GM23338 (cell line): ENCODE measurements around the gene IGF2.

Source experiments
- CTCF ChIP-seq, 2 experiments: fragments of 200-600 bp in 1 of 2; sonication (generic) in 1 of 2; conservative IDR thresholded peaks; 2 replicates each; pipeline versions ENCODE4 v1.5.1 to v1.6.1; 2016 to 2017; ENCODE audit warnings: antibody characterized with exemption in 2 of 2, low read depth in 2 of 2, mild to moderate bottlenecking in 2 of 2, moderate library complexity in 1 of 2
- ETS1 ChIP-seq: IDR thresholded peaks from 2 replicates; pipeline ENCODE4 v1.6.1; 2016; ENCODE audit warnings: antibody characterized with exemption
- EZH2 ChIP-seq: fragments of 200-600 bp; sonication (generic); IDR thresholded peaks from one replicate; pipeline ENCODE4 v1.8.0; 2017; ENCODE audit warnings: antibody characterized with exemption, mild to moderate bottlenecking, low read depth; ENCODE audit not compliant: unreplicated experiment
- EZH2phosphoT487 ChIP-seq: fragments of 200-600 bp; sonication (generic); IDR thresholded peaks from one replicate; pipeline ENCODE4 v1.8.1; 2018; ENCODE audit warnings: antibody characterized with exemption; ENCODE audit not compliant: unreplicated experiment
- JUNB ChIP-seq: IDR thresholded peaks from one replicate; pipeline ENCODE4 v1.6.1; 2016; ENCODE audit warnings: antibody characterized with exemption; ENCODE audit not compliant: unreplicated experiment
- NANOG ChIP-seq: IDR thresholded peaks from 2 replicates; pipeline ENCODE4 v1.6.1; 2016; ENCODE audit warnings: antibody characterized with exemption, borderline replicate concordance
- POLR2AphosphoS5 ChIP-seq: IDR thresholded peaks from 2 replicates; pipeline ENCODE4 v1.6.1; 2016; ENCODE audit warnings: antibody characterized with exemption, low read depth
- REST ChIP-seq: IDR thresholded peaks from one replicate; pipeline ENCODE4 v1.6.1; 2018; ENCODE audit warnings: antibody characterized with exemption; ENCODE audit not compliant: unreplicated experiment
- STAT1 ChIP-seq: IDR thresholded peaks from one replicate; pipeline ENCODE4 v1.6.1; 2016; ENCODE audit warnings: antibody characterized with exemption; ENCODE audit not compliant: unreplicated experiment
- ZNF462 ChIP-seq: fragments of 250-450 bp; sonication (Bioruptor Pico); IDR thresholded peaks from 2 replicates; pipeline ENCODE4 v1.5.0; 2020; ENCODE audit warnings: mild to moderate bottlenecking, moderate library complexity

- TF ChIP-seq CTCF (conservative IDR thresholded peaks at IDR 0.05; ENCODE audit: low read depth in 2 of 2) (no peak), EZH2 (no peak), POLR2AphosphoS5 (no peak), EZH2phosphoT487 (no peak), REST (no peak), JUNB (no peak), NANOG (no peak), ETS1 (no peak), ZNF462 (CRISPR knock-in tag) (no peak), STAT1 (no peak)
Observed at GRCh38 chr11:2169005-2169378, 29.8 kb upstream of the IGF2 start.
